H9 (cell line): ENCODE results near the gene LRRC42. TPM values are rescaled to one million over a fixed set of nuclear protein-coding genes. Genes with fewer than 3 reads are reported as not detected.

Source experiments
- DNase-seq: peaks from one replicate; pipeline ENCODE4 v3.0.0-alpha.2; 2017
- H2AFZ ChIP-seq: one replicate; pipeline ENCODE4 v1.6.1; 2013; ENCODE audit warnings: mild to moderate bottlenecking, low read length, control low read depth, moderate library complexity
- H2AK5ac ChIP-seq: 2 replicates; pipeline ENCODE4 v1.6.1; 2013; ENCODE audit warnings: low read length, control low read depth, mixed read lengths; ENCODE audit not compliant: insufficient read length
- H2BK120ac ChIP-seq: one replicate; pipeline ENCODE4 v1.6.1; 2013; ENCODE audit warnings: low read depth, mild to moderate bottlenecking, low read length, control low read depth, inconsistent platforms; ENCODE audit not compliant: poor library complexity, severe bottlenecking
- H2BK12ac ChIP-seq: 2 replicates; pipeline ENCODE4 v1.6.1; 2013; ENCODE audit warnings: low read length, control low read depth, mixed read lengths, low read depth; ENCODE audit not compliant: insufficient read length
- H2BK15ac ChIP-seq: 2 replicates; pipeline ENCODE4 v1.6.1; 2013; ENCODE audit warnings: low read depth, low read length, control low read depth
- H2BK20ac ChIP-seq: one replicate; pipeline ENCODE4 v1.6.1; 2013; ENCODE audit warnings: low read depth, mild to moderate bottlenecking, low read length, control low read depth, inconsistent platforms; ENCODE audit not compliant: poor library complexity, severe bottlenecking
- H2BK5ac ChIP-seq: 2 replicates; pipeline ENCODE4 v1.6.1; 2013; ENCODE audit warnings: low read length, control low read depth, mixed read lengths; ENCODE audit not compliant: insufficient read length
- H3K14ac ChIP-seq: 2 replicates; pipeline ENCODE4 v1.6.1; 2013; ENCODE audit warnings: low read length, control low read depth; ENCODE audit not compliant: insufficient read depth
- H3K18ac ChIP-seq: 2 replicates; pipeline ENCODE4 v1.6.1; 2013; ENCODE audit warnings: low read depth, mild to moderate bottlenecking, mixed read lengths, low read length, control low read depth; ENCODE audit not compliant: insufficient read length
- H3K23ac ChIP-seq: 2 replicates; pipeline ENCODE4 v1.6.1; 2013; ENCODE audit warnings: low read length, control low read depth, mixed read lengths, low read depth; ENCODE audit not compliant: insufficient read length
- H3K23me2 ChIP-seq: 2 replicates; pipeline ENCODE4 v1.6.1; 2013; ENCODE audit warnings: low read depth, mild to moderate bottlenecking, mixed read lengths, low read length, control low read depth; ENCODE audit not compliant: insufficient read length, poor library complexity, severe bottlenecking
- H3K27ac ChIP-seq: 2 replicates; pipeline ENCODE4 v1.5.1; 2013; ENCODE audit warnings: low read length, control low read depth, mixed read lengths, low read depth; ENCODE audit not compliant: insufficient read length
- H3K27me3 ChIP-seq: 2 replicates; pipeline ENCODE4 v1.6.1; 2013; ENCODE audit warnings: low read length, control low read depth, inconsistent platforms; ENCODE audit not compliant: insufficient read depth
- H3K4ac ChIP-seq: 2 replicates; pipeline ENCODE4 v1.6.1; 2013; ENCODE audit warnings: low read depth, mild to moderate bottlenecking, control low read depth, inconsistent platforms, low read length, moderate library complexity
- H3K4me1 ChIP-seq: 2 replicates; pipeline ENCODE4 v1.6.1; 2013; ENCODE audit warnings: low read length, control low read depth, inconsistent platforms; ENCODE audit not compliant: insufficient read depth
- H3K4me2 ChIP-seq: 2 replicates; pipeline ENCODE4 v1.6.1; 2013; ENCODE audit warnings: low read length, control low read depth, mixed read lengths; ENCODE audit not compliant: insufficient read length, insufficient read depth
- H3K56ac ChIP-seq: 2 replicates; pipeline ENCODE4 v1.6.1; 2013; ENCODE audit warnings: low read depth, mild to moderate bottlenecking, mixed read lengths, low read length, control low read depth; ENCODE audit not compliant: insufficient read length
- H3K79me1 ChIP-seq: 2 replicates; pipeline ENCODE4 v1.6.1; 2013; ENCODE audit warnings: low read depth, mild to moderate bottlenecking, moderate library complexity, low read length, control low read depth, inconsistent platforms; ENCODE audit not compliant: insufficient read depth, poor library complexity, severe bottlenecking
- H3K79me2 ChIP-seq: 2 replicates; pipeline ENCODE4 v1.6.1; 2013; ENCODE audit warnings: low read length, control low read depth, inconsistent platforms; ENCODE audit not compliant: insufficient read depth
- H3K9ac ChIP-seq: 2 replicates; pipeline ENCODE4 v1.6.1; 2013; ENCODE audit warnings: low read length, control low read depth, mixed read lengths; ENCODE audit not compliant: insufficient read length; ENCODE audit errors: extremely low read depth
- H3K9me3 ChIP-seq: one replicate; pipeline ENCODE4 v1.6.1; 2013; ENCODE audit warnings: low read depth, low read length, inconsistent platforms; ENCODE audit not compliant: control insufficient read depth
- H3T11ph ChIP-seq: one replicate; pipeline ENCODE4 v1.6.1; 2013; ENCODE audit warnings: mild to moderate bottlenecking, low read length, control low read depth, inconsistent platforms
- H4K20me1 ChIP-seq: one replicate; pipeline ENCODE4 v1.6.1; 2013; ENCODE audit not compliant: control insufficient read depth, insufficient read length, insufficient read depth
- H4K5ac ChIP-seq: 2 replicates; pipeline ENCODE4 v1.6.1; 2013; ENCODE audit warnings: low read depth, mild to moderate bottlenecking, mixed read lengths, low read length, control low read depth; ENCODE audit not compliant: insufficient read length
- H4K8ac ChIP-seq: replicated peaks from 2 replicates; pipeline ENCODE4 v1.6.1; 2013; ENCODE audit warnings: low read length, control low read depth, mixed read lengths, low read depth; ENCODE audit not compliant: insufficient read length
- H4K91ac ChIP-seq: 2 replicates; pipeline ENCODE4 v1.6.1; 2013; ENCODE audit warnings: low read depth, mild to moderate bottlenecking, moderate library complexity, mixed read lengths, low read length, control low read depth; ENCODE audit not compliant: insufficient read length
- H3K27ac Mint-ChIP-seq, 3 experiments: 2 replicates in 2 of 3; 3 replicates in 1 of 3; pipeline ENCODE4 v1.8.0; 2020 to 2021; ENCODE audit warnings: mixed read lengths in 3 of 3, mild to moderate bottlenecking in 1 of 3, moderate library complexity in 1 of 3
- H3K27me3 Mint-ChIP-seq: 2 replicates; pipeline ENCODE4 v1.8.0; 2021; ENCODE audit warnings: low read depth, mild to moderate bottlenecking, moderate library complexity, mixed read lengths
- H3K36me3 Mint-ChIP-seq, 3 experiments: 2 replicates in 2 of 3; 3 replicates in 1 of 3; pipeline ENCODE4 v1.8.0; 2020 to 2021; ENCODE audit warnings: low read depth in 3 of 3, mixed read lengths in 3 of 3; ENCODE audit not compliant: insufficient read depth in 1 of 3
- H3K4me1 Mint-ChIP-seq, 2 experiments: 2 replicates each; pipeline ENCODE4 v1.8.0; 2020; ENCODE audit warnings: mixed read lengths in 2 of 2
- H3K4me3 Mint-ChIP-seq, 2 experiments: 2 replicates in 1 of 2; 3 replicates in 1 of 2; pipeline ENCODE4 v1.8.0; 2020 to 2021; ENCODE audit warnings: mild to moderate bottlenecking in 2 of 2, mixed read lengths in 2 of 2, moderate library complexity in 1 of 2
- H3K9me3 Mint-ChIP-seq, 2 experiments: 2 replicates in 1 of 2; 3 replicates in 1 of 2; pipeline ENCODE4 v1.8.0; 2020; ENCODE audit warnings: mild to moderate bottlenecking in 2 of 2, mixed read lengths in 2 of 2, moderate library complexity in 1 of 2
- total RNA-seq: library from RNA; stranded (reverse); gene quantifications from 2 replicates; pipeline ENCODE4 v1.2.1, GENCODE V29; 2021
- TF ChIP-seq, protein P1 (sequence below): fragments of 200-600 bp; sonication (generic); conservative IDR thresholded peaks from 3 replicates; pipeline ENCODE4 v1.8.0; 2021; ENCODE audit warnings: antibody characterized with exemption, mild to moderate bottlenecking

The LRRC42 gene
- total RNA-seq, 1 experiment from 2014 or later: 36.3 TPM

GRCh38 chr1:53959664-53960250 is 13.6 kb downstream of the LRRC42 start:
- Histone ChIP-seq H3K4me1 (peaks cover 2% of the 10 kb centered on the region; the same call in 1 of the 2 replicates), H2BK20ac (no peak overlapping the region), H3K9me3 (no peaks in the 10 kb centered on the region), H3K9ac (no peak overlapping the region), H3K14ac (no peak overlapping the region), H2AK5ac (no peak overlapping the region), H2AFZ (no peak overlapping the region), H2BK15ac (no peak overlapping the region), H3K27ac (no peak overlapping the region), H4K5ac (no peak overlapping the region), H2BK120ac (no peak overlapping the region), H3K27me3 (no peaks in the 10 kb centered on the region), H3K4ac (no peak overlapping the region), H3K79me2 (no peaks in the 10 kb centered on the region), H4K91ac (no peak overlapping the region), H3K79me1 (no peaks in the 10 kb centered on the region), H3K23ac (no peak overlapping the region), H4K20me1 (no peaks in the 10 kb centered on the region), H2BK12ac (no peak overlapping the region), H3K56ac (no peak overlapping the region), H3K23me2 (no peaks in the 10 kb centered on the region), H4K8ac (no peak overlapping the region), H3K18ac (no peak overlapping the region), H3K4me2 (no peak overlapping the region), H3T11ph (no peak overlapping the region), H2BK5ac (no peak overlapping the region)
- no peaks in the 10 kb centered on the region for H3K27me3 Mint-ChIP-seq
- H3K9me3 Mint-ChIP-seq: no peaks in the 10 kb centered on the region
- H3K4me3 Mint-ChIP-seq: no peak overlapping the region
- no peak for DNase-seq
- H3K27ac Mint-ChIP-seq: no peak overlapping the region
- peaks cover 20 to 53% (median 51%) of the 10 kb centered on the region in 3 experiments; a peak in 6 of 7 replicates for H3K36me3 Mint-ChIP-seq
- TF ChIP-seq, protein P1, sequence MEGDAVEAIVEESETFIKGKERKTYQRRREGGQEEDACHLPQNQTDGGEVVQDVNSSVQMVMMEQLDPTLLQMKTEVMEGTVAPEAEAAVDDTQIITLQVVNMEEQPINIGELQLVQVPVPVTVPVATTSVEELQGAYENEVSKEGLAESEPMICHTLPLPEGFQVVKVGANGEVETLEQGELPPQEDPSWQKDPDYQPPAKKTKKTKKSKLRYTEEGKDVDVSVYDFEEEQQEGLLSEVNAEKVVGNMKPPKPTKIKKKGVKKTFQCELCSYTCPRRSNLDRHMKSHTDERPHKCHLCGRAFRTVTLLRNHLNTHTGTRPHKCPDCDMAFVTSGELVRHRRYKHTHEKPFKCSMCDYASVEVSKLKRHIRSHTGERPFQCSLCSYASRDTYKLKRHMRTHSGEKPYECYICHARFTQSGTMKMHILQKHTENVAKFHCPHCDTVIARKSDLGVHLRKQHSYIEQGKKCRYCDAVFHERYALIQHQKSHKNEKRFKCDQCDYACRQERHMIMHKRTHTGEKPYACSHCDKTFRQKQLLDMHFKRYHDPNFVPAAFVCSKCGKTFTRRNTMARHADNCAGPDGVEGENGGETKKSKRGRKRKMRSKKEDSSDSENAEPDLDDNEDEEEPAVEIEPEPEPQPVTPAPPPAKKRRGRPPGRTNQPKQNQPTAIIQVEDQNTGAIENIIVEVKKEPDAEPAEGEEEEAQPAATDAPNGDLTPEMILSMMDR: peak; percentile 74
- peaks cover 26% of the 10 kb centered on the region in 2 experiments for H3K4me1 Mint-ChIP-seq
